Astrocyte (in vitro differentiated cells and primary cell): ENCODE data around the gene GDNF. TPM values are rescaled to one million over a fixed set of nuclear protein-coding genes. Genes with fewer than 3 reads are reported as not detected.

Experiments used
- DNase-seq: peaks from one replicate; pipeline ENCODE4 v3.0.0-alpha.2; 2010; ENCODE audit warnings: low read depth
- FAIRE-seq: peaks from 2 replicates; lab custom pipeline; 2011; peaks lifted over from hg19 to GRCh38; lab: Jason Lieb, UNC
- H2AFZ ChIP-seq: 2 replicates; pipeline ENCODE4 v1.6.0; 2012; ENCODE audit warnings: low read depth, low read length, inconsistent platforms
- H3K27ac ChIP-seq: 2 replicates; pipeline ENCODE4 v1.5.1; 2011; ENCODE audit warnings: low read depth, low read length, inconsistent platforms
- H3K27me3 ChIP-seq: 2 replicates; pipeline ENCODE4 v1.6.0; 2011; ENCODE audit warnings: low read length, inconsistent platforms; ENCODE audit not compliant: insufficient read depth
- H3K36me3 ChIP-seq: 2 replicates; pipeline ENCODE4 v1.5.1; 2011; ENCODE audit warnings: low read length, inconsistent platforms; ENCODE audit not compliant: insufficient read depth
- H3K4me1 ChIP-seq: 2 replicates; pipeline ENCODE4 v1.5.1; 2011; ENCODE audit warnings: low read length, inconsistent platforms; ENCODE audit not compliant: insufficient read depth
- H3K4me2 ChIP-seq: 2 replicates; pipeline ENCODE4 v1.6.0; 2012; ENCODE audit warnings: low read length, inconsistent platforms
- H3K4me3 ChIP-seq: 2 replicates; pipeline ENCODE4 v1.5.1; 2011; ENCODE audit warnings: low read depth, mild to moderate bottlenecking, low read length, inconsistent platforms; ENCODE audit not compliant: insufficient read depth
- H3K79me2 ChIP-seq: 2 replicates; pipeline ENCODE4 v1.6.0; 2012; ENCODE audit warnings: mild to moderate bottlenecking, low read length, inconsistent platforms; ENCODE audit not compliant: insufficient read depth
- H3K9ac ChIP-seq: 2 replicates; pipeline ENCODE4 v1.6.0; 2012; ENCODE audit warnings: mild to moderate bottlenecking, low read length, inconsistent platforms
- H3K9me3 ChIP-seq: 2 replicates; pipeline ENCODE4 v1.5.1; 2012; ENCODE audit warnings: low read depth, mild to moderate bottlenecking, low read length, inconsistent platforms; ENCODE audit not compliant: insufficient read depth
- H4K20me1 ChIP-seq: 2 replicates; pipeline ENCODE4 v1.6.0; 2012; ENCODE audit warnings: low read length, inconsistent platforms; ENCODE audit not compliant: insufficient read depth
- H3K27ac Mint-ChIP-seq: one replicate; pipeline ENCODE4 v1.8.0; 2021; ENCODE audit warnings: mild to moderate bottlenecking, mixed read lengths; ENCODE audit not compliant: unreplicated experiment
- H3K27me3 Mint-ChIP-seq: one replicate; pipeline ENCODE4 v1.8.0; 2021; ENCODE audit warnings: low read depth, mixed read lengths; ENCODE audit not compliant: unreplicated experiment
- H3K36me3 Mint-ChIP-seq: one replicate; pipeline ENCODE4 v1.8.0; 2021; ENCODE audit warnings: low read depth, mixed read lengths; ENCODE audit not compliant: unreplicated experiment
- H3K4me1 Mint-ChIP-seq: one replicate; pipeline ENCODE4 v1.8.0; 2021; ENCODE audit warnings: low read depth, mixed read lengths; ENCODE audit not compliant: unreplicated experiment
- H3K4me3 Mint-ChIP-seq: one replicate; pipeline ENCODE4 v1.8.0; 2021; ENCODE audit warnings: mild to moderate bottlenecking, moderate library complexity, mixed read lengths; ENCODE audit not compliant: unreplicated experiment
- H3K9me3 Mint-ChIP-seq: one replicate; pipeline ENCODE4 v1.8.0; 2021; ENCODE audit warnings: mild to moderate bottlenecking, mixed read lengths; ENCODE audit not compliant: unreplicated experiment
- CTCF ChIP-seq: IDR thresholded peaks from 2 replicates; pipeline ENCODE4 v1.5.1; 2011; ENCODE audit warnings: low read depth, mild to moderate bottlenecking, inconsistent platforms, low read length, moderate library complexity; ENCODE audit not compliant: insufficient read depth
- EZH2 ChIP-seq: IDR thresholded peaks from 2 replicates; pipeline ENCODE4 v1.6.1; 2012; ENCODE audit warnings: mild to moderate bottlenecking, low read length, inconsistent platforms; ENCODE audit not compliant: insufficient read depth
- total RNA-seq: library from RNA; stranded (reverse); gene quantifications from 2 replicates; pipeline ENCODE4 v1.2.1, GENCODE V29; 2021

The GDNF gene
- total RNA-seq, 1 donor from 2014 or later: 21.5 TPM

GRCh38 chr5:37836592-37837413 is 3.0 kb downstream of the GDNF start:
- H3K9me3 Mint-ChIP-seq: no peaks in the 10 kb centered on the region
- DNase-seq (peak; percentile 54), FAIRE-seq (no peak)
- H3K4me3 Mint-ChIP-seq: peak overlapping the region; percentile 97
- H3K4me2 ChIP-seq: peak overlapping the region; percentile 93
- peaks cover 29% of the 10 kb centered on the region for H3K4me1 Mint-ChIP-seq
- H3K79me2 ChIP-seq: peaks cover 43% of the 10 kb centered on the region
- H3K9ac ChIP-seq: peak overlapping the region; percentile 85
- H3K36me3 ChIP-seq: no peaks in the 10 kb centered on the region
- TF ChIP-seq CTCF (no peak), EZH2 (no peak)
- H3K9me3 ChIP-seq: no peaks in the 10 kb centered on the region
- peak overlapping the region; percentile 97 for H3K27ac Mint-ChIP-seq
- peaks cover 10% of the 10 kb centered on the region for H3K36me3 Mint-ChIP-seq
- peak overlapping the region; percentile 70 for H3K27ac ChIP-seq
- no peaks in the 10 kb centered on the region for H3K27me3 Mint-ChIP-seq
- peaks cover 47% of the 10 kb centered on the region for H3K4me1 ChIP-seq
- H3K4me3 ChIP-seq: peak overlapping the region; percentile 71
- peaks cover 17% of the 10 kb centered on the region for H3K27me3 ChIP-seq
- H2AFZ ChIP-seq: peak overlapping the region; percentile 77
- no peaks in the 10 kb centered on the region for H4K20me1 ChIP-seq

- DNase-seq (no peak), FAIRE-seq (no peak)
- Histone ChIP-seq H2AFZ (peak overlapping the region; percentile 77), H3K4me1 (peaks cover 47% of the 10 kb centered on the region), H3K27ac (peak overlapping the region; percentile 70), H3K9me3 (no peaks in the 10 kb centered on the region), H3K79me2 (peaks cover 43% of the 10 kb centered on the region), H4K20me1 (no peaks in the 10 kb centered on the region), H3K9ac (peak overlapping the region; percentile 85), H3K27me3 (peaks cover 17% of the 10 kb centered on the region), H3K4me3 (peak overlapping the region; percentile 71), H3K36me3 (no peaks in the 10 kb centered on the region), H3K4me2 (peak overlapping the region; percentile 93)
- TF ChIP-seq CTCF (no peak), EZH2 (no peak)
- Mint-ChIP-seq H3K9me3 (no peaks in the 10 kb centered on the region), H3K4me1 (peaks cover 32% of the 10 kb centered on the region), H3K36me3 (peaks cover 15% of the 10 kb centered on the region), H3K4me3 (peak overlapping the region; percentile 97), H3K27me3 (no peaks in the 10 kb centered on the region), H3K27ac (peak overlapping the region; percentile 87)
Measured at GRCh38 chr5:37836235-37836591, 3.6 kb downstream of the GDNF start.
